ENCODE results near the gene OR13F1.
"Not testable (repeated sequence)": the region's sequence is repeated elsewhere in the genome, so short reads cannot be mapped to it uniquely, and the experiment has no call there.

The OR13F1 gene, protein sequence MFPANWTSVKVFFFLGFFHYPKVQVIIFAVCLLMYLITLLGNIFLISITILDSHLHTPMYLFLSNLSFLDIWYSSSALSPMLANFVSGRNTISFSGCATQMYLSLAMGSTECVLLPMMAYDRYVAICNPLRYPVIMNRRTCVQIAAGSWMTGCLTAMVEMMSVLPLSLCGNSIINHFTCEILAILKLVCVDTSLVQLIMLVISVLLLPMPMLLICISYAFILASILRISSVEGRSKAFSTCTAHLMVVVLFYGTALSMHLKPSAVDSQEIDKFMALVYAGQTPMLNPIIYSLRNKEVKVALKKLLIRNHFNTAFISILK

GRCh38 chr9:104503963-104504362, at the start of gene OR13F1:
TSS of gene OR13F1 (plus strand) at chr9:104504263. CDS start at chr9:104504263, 0 bp downstream.
- no peak for DNase-seq

DNA sequence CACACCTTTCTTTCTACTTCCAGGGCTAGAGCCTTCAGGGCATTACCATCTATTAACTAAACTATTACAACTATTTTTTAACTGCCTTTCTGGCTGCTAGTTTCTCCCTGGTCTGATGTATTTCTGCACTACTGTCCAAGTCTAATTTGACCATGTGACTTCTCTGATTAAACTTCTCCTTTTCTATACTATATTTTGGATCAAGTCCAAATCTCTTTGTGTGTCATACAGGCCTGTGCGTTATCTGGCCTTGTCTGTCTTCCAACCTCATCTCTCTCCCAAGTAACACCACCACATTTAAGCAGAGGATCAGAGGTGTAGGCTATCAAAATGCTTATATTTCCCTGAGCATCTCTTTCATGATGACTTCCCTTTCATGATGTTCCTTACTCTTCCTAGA, 47.2 kb upstream of the OR13F1 start:
- DNase-seq: no peak

GRCh38 chr9:104463864-104464263, 40.2 kb upstream of the OR13F1 start:
- no peak for DNase-seq

DNA sequence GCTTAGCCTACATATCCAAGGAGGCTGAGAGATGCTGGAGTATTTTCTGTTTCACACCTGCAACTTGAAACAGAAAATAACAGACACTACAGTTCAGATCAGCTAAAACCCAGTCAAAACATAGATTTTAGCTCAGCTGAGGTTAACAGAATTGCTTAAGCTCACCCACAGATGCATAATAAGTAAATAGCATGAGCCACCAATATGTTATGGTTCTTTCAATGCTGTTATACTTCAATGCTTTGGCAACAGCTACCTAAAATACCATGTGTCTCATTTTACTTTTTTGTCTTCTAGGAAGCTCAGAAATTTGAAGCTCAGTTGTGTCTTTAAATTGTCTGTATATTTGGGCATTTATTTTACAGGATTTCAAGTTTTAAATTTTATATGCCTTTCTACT, 35.8 kb upstream of the OR13F1 start:
- DNase-seq: no peak

DNA sequence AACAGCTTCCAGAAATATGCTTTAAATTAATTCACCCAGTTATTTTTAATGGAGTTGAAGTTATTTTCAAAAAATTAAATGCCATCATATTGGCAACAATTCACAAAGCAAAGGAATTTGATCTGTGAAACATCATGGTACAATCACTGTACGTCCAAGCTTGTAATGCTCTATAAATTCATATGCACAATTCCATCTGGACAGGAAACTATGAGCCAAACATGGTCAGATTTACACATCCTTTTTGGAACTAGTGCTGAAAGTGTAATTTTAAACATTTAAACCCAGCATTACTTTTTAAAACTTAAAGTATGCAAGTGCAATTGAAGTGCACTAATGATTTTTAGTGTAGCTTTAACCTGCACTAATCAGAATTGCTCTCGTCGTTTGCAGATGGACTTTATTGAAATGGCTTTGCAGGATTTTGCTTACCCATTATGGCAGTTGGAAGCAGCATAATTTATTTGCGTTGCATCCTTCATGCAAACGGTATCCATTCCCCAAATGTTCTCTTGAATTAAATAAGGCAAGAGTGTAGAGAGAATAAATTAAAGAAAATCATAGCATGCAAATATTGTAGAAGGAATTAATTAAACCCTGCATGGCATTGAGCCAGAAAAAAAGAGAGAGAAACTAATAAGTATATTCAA, 21.0 kb upstream of the OR13F1 start:
- no peak for DNase-seq

DNA sequence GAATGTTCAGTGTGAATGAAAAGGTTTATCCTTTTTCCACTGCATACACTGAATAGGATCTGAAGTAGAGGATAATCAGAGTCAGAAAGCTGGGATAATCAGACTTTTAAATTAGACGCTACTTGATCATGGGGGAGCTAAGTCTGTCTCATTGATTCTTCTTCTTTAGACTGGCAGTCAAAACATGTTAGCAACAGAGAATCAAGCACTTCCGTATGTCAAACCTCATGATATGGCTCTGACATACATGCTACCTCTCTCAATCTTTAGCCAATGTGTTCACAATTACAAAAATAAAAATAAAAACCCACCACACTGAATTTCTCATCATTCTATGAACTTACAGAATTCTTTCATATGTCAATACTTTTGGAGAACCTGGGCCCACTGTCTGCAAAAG, 19.0 kb upstream of the OR13F1 start:
- no peak for DNase-seq

DNA sequence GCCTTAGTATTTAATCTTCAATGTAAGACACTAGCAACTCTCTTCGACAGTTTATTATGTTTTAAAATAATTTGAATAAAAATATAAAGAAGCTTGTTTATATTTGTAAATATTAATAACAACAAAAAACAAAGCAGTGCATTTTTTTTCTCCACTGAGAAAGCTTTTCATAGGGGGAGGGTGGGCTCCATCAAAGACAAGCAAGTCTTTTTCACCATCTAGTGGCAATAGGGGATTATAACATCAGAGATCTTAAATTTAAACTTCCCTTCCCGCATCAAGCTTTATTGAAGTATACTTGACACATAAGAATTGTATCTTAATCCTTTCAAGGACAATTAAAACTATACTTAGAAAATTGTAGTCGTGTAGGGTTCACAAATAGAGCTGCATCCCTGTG, 9.3 kb upstream of the OR13F1 start:
- no peak for DNase-seq

DNA sequence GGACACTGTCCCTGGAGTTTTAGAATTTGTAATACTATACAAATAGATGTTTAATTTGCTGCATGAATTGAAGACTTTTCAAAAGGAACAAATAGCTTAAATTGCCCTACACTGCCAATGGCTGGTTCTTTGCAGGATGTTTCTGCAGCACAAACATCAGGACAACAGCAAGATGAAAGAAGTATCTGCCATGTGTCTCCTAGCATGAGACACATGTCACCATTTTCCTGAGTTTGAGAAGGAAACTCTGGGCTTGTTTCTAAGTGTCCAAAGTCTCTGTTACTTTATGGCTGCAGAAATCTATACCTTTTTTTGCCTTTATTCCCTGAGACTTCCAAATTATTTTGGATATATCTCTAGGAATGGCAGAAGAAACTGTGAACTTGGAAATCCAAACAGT, 623 bp upstream of the OR13F1 start:
- no peak for DNase-seq

- no peak for DNase-seq
Observed at GRCh38 chr9:104506565-104506964, 2.5 kb downstream of the OR13F1 start.

- no peak for DNase-seq
Observed at GRCh38 chr9:104514901-104515300, 10.8 kb downstream of the OR13F1 start.

GRCh38 chr9:104520241-104520640, 16.2 kb downstream of the OR13F1 start:
- DNase-seq: not testable (repeated sequence)

- no peak for DNase-seq
Observed at GRCh38 chr9:104527109-104527508, 23.0 kb downstream of the OR13F1 start, which contains the start of gene OR13C4. TSS of gene OR13C4 (minus strand) at chr9:104527209. CDS start at chr9:104527209, 0 bp downstream.

- no peak for DNase-seq
Observed at GRCh38 chr9:104536756-104537155, 32.7 kb downstream of the OR13F1 start, which contains the start of gene OR13C3. TSS of gene OR13C3 (minus strand) at chr9:104536856. CDS start at chr9:104536723, 133 bp downstream.

DNA sequence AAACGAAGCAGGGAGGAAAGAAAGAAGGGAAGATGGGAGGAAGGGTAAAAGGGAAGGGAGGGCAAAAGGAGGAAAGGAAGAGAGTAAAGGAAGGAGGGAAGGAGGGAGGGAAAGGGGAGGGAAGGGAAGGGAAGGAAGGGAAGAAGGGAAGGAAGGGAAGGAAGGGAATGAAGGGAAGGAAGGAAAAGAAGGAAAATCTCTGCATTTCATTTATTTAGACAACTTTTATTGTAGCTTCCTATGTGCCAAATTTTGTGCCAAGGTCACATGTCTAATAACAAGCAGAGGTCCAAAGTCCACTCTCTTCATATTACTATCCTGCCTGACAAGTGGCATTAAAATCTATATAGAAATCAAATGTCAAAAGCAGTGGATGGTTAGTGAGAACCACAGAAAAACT, 35.2 kb downstream of the OR13F1 start:
- no peak for DNase-seq

- no peak for DNase-seq
Observed at GRCh38 chr9:104544644-104545043, 40.6 kb downstream of the OR13F1 start.

DNA sequence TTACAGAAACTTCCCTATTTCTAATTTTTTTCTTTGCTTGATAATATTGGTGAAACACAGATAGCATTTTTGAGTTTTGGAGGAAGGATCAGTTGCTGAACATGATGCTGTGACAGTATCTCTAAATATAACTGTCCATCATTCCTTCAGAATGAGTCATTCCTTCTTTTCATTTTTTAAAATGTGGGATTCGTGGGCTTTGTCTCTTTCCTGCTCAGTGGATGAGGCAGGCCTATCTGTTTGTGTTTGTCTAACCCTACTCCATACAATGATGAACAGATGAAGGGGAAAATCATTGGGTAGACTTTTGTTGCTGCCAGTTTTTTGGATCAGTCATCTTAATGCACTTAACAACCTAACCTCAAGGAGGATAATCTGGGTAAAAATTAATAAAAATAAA, 49.2 kb downstream of the OR13F1 start:
- no peak for DNase-seq

Measured in NCI-H1092 (cell line).